Keratinocyte (primary cell): ENCODE data around the gene MYO7B. TPM values are rescaled to one million over a fixed set of nuclear protein-coding genes. Genes with fewer than 3 reads are reported as not detected.

Experiments
- DNase-seq: peaks from one replicate; pipeline ENCODE4 v3.0.0-alpha.2; 2011; ENCODE audit warnings: low read depth, missing footprints, low spot score
- FAIRE-seq: peaks from 2 replicates; lab custom pipeline; 2011; peaks lifted over from hg19 to GRCh38; lab: Jason Lieb, UNC
- H2AFZ ChIP-seq: 2 replicates; pipeline ENCODE4 v1.6.0; 2012; ENCODE audit warnings: low read length, control low read depth, inconsistent platforms; ENCODE audit not compliant: control insufficient read depth
- H3K27ac ChIP-seq: 2 replicates; pipeline ENCODE4 v1.5.1; 2011; ENCODE audit warnings: low read length; ENCODE audit not compliant: control insufficient read depth, insufficient read depth
- H3K27me3 ChIP-seq: 3 replicates; pipeline ENCODE4 v1.6.0; 2011; ENCODE audit warnings: low read length; ENCODE audit not compliant: control insufficient read depth, insufficient read depth; ENCODE audit errors: extremely low read depth
- H3K36me3 ChIP-seq, 2 experiments: 2 replicates in 1 of 2; 3 replicates in 1 of 2; pipeline ENCODE4 v1.5.1; 2011; ENCODE audit warnings: low read length in 2 of 2, mild to moderate bottlenecking in 1 of 2; ENCODE audit not compliant: control insufficient read depth in 2 of 2, insufficient read depth in 2 of 2; ENCODE audit errors: extremely low read depth in 1 of 2
- H3K4me1 ChIP-seq: 3 replicates; pipeline ENCODE4 v1.5.1; 2011; ENCODE audit warnings: low read length; ENCODE audit not compliant: control insufficient read depth, insufficient read depth; ENCODE audit errors: extremely low read depth
- H3K4me2 ChIP-seq: 3 replicates; pipeline ENCODE4 v1.6.0; 2011; ENCODE audit warnings: low read depth, low read length; ENCODE audit not compliant: control insufficient read depth, insufficient read depth; ENCODE audit errors: extremely low read depth
- H3K4me3 ChIP-seq, 3 experiments: fragments of 200-600 bp in 1 of 3; sonication (generic) in 1 of 3; 2 replicates in 2 of 3; 3 replicates in 1 of 3; pipeline ENCODE4 v1.5.1; 2011 to 2016; ENCODE audit warnings: low read length in 3 of 3, mild to moderate bottlenecking in 3 of 3, control low read depth in 2 of 3, inconsistent platforms in 1 of 3, low read depth in 1 of 3, mixed read lengths in 1 of 3, mixed run types in 1 of 3, moderate library complexity in 1 of 3; ENCODE audit not compliant: control insufficient read depth in 2 of 3, insufficient read depth in 2 of 3; ENCODE audit errors: extremely low read depth in 1 of 3
- H3K79me2 ChIP-seq: 2 replicates; pipeline ENCODE4 v1.6.0; 2012; ENCODE audit warnings: low read length; ENCODE audit not compliant: control insufficient read depth, insufficient read depth
- H3K9ac ChIP-seq: 3 replicates; pipeline ENCODE4 v1.6.0; 2011; ENCODE audit warnings: low read length; ENCODE audit not compliant: control insufficient read depth, insufficient read depth; ENCODE audit errors: extremely low read depth
- H3K9me1 ChIP-seq: 3 replicates; pipeline ENCODE4 v1.6.0; 2011; ENCODE audit warnings: low read length; ENCODE audit not compliant: control insufficient read depth, insufficient read depth; ENCODE audit errors: extremely low read depth
- H3K9me3 ChIP-seq: 2 replicates; pipeline ENCODE4 v1.5.1; 2012; ENCODE audit warnings: low read depth, low read length; ENCODE audit not compliant: control insufficient read depth
- H4K20me1 ChIP-seq: 3 replicates; pipeline ENCODE4 v1.6.0; 2011; ENCODE audit warnings: low read length; ENCODE audit not compliant: control insufficient read depth, insufficient read depth; ENCODE audit errors: extremely low read depth
- EZH2 ChIP-seq: IDR thresholded peaks from one replicate; pipeline ENCODE4 v1.6.1; 2012; ENCODE audit warnings: inconsistent platforms, mild to moderate bottlenecking, low read length, moderate library complexity
- dilution Hi-C: fragments of 300-500 bp; cut with MboI; formaldehyde crosslinking; loops from one replicate; pipeline ENCODE4 v1.7.0; 2020; ENCODE audit warnings: low sequenced_read_pairs; ENCODE audit not compliant: extremely low pct_ligation_motif_present
- polyA plus RNA-seq, 5 experiments: library from polyadenylated mRNA; depleted of rRNA in 3 of 5; stranded (reverse) in 3 of 5; stranded (forward) in 1 of 5; unstranded in 1 of 5; fragments of >200 nt; gene quantifications; 1 replicate in 1 of 5; 2 replicates in 3 of 5; 3 replicates in 1 of 5; pipeline versions ENCODE4 v1.2.1 to v1.2.3, GENCODE V29; 2011 to 2012; ENCODE audit warnings: missing spikeins in 2 of 5, low read depth in 1 of 5, low replicate concordance in 1 of 5
- TF ChIP-seq, protein P1 (sequence below), 3 experiments: IDR thresholded peaks in 1 of 3; conservative IDR thresholded peaks in 1 of 3; optimal IDR thresholded peaks in 1 of 3; 2 replicates in 2 of 3; 3 replicates in 1 of 3; pipeline versions ENCODE3 to v1.5.1; 2011; ENCODE audit warnings: low read length in 3 of 3, mild to moderate bottlenecking in 3 of 3, moderate library complexity in 2 of 3, control low read depth in 1 of 3, inconsistent platforms in 1 of 3; ENCODE audit not compliant: insufficient read depth in 2 of 3; ENCODE audit errors: extremely low read depth in 1 of 3

The MYO7B gene
- polyA plus RNA-seq, 1 donor (not counting 4 experiments of a cell fraction or from before 2014, with no cell fraction given): not detected

- peaks cover 5% of the 10 kb centered on the region for H3K4me1 ChIP-seq
- no peaks in the 10 kb centered on the region for H4K20me1 ChIP-seq
- DNase-seq: no peak
- no peaks in the 10 kb centered on the region for H3K9me1 ChIP-seq
- no peak overlapping the region for H3K27ac ChIP-seq
- no peak overlapping the region for H3K9ac ChIP-seq
- dilution Hi-C loops: no loop called here
- H3K4me3 ChIP-seq: no peak overlapping the region
- H2AFZ ChIP-seq: no peak overlapping the region
- TF ChIP-seq EZH2: no peak
- TF ChIP-seq, protein P1, sequence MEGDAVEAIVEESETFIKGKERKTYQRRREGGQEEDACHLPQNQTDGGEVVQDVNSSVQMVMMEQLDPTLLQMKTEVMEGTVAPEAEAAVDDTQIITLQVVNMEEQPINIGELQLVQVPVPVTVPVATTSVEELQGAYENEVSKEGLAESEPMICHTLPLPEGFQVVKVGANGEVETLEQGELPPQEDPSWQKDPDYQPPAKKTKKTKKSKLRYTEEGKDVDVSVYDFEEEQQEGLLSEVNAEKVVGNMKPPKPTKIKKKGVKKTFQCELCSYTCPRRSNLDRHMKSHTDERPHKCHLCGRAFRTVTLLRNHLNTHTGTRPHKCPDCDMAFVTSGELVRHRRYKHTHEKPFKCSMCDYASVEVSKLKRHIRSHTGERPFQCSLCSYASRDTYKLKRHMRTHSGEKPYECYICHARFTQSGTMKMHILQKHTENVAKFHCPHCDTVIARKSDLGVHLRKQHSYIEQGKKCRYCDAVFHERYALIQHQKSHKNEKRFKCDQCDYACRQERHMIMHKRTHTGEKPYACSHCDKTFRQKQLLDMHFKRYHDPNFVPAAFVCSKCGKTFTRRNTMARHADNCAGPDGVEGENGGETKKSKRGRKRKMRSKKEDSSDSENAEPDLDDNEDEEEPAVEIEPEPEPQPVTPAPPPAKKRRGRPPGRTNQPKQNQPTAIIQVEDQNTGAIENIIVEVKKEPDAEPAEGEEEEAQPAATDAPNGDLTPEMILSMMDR (optimal IDR thresholded peaks at IDR 0.05 in 1 of 3, IDR thresholded peaks at IDR 0.05 in 1 of 3, conservative IDR thresholded peaks at IDR 0.05 in 1 of 3; ENCODE audit: extremely low read depth in 1 of 3, insufficient read depth in 2 of 3, low read length in 3 of 3): no peak
- no peaks in the 10 kb centered on the region for H3K36me3 ChIP-seq
- H3K9me3 ChIP-seq: no peaks in the 10 kb centered on the region
- H3K27me3 ChIP-seq: peaks cover 31% of the 10 kb centered on the region
- no peak for FAIRE-seq
- H3K4me2 ChIP-seq: no peak overlapping the region
- H3K79me2 ChIP-seq: no peaks in the 10 kb centered on the region
These were observed 125.7 kb downstream of the MYO7B start for GRCh38 chr2:127661072-127661649.

DNA sequence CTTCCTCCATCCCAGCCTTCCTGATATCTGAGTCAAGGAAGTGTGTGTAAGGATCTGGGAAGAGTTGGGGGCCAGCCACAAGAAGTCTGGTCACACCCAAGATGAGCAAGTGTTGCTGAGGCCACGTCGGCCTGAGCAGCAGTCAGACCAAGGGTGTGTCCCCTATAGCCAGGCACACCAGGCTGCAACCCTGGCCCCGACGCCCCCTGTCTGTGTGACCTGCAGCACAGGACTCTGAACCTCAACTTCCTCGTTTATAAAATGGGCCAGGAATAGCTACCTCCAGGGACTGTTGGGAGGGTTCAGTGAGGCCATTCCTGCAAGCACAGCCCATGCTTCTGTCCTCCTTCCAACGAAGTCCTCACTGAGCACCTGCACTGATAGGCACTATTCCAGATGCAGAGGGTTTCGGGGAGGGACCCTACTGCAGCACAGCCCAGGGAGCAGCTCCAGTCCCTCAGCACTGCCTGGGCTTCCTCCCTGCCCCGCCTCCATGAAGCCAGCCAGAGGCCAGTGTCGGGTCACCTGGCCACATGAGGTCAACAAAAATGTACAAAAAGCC lies 126.5 kb downstream of the MYO7B start:
- no peak for DNase-seq
- Histone ChIP-seq H3K79me2 (no peaks in the 10 kb centered on the region), H3K9me3 (no peaks in the 10 kb centered on the region), H3K27ac (no peak overlapping the region), H4K20me1 (no peaks in the 10 kb centered on the region), H3K27me3 (peaks cover 38% of the 10 kb centered on the region), H2AFZ (no peak overlapping the region), H3K4me1 (peaks cover 5% of the 10 kb centered on the region), H3K4me3 (no peak overlapping the region), H3K36me3 (no peaks in the 10 kb centered on the region), H3K4me2 (no peak overlapping the region), H3K9ac (no peak overlapping the region), H3K9me1 (no peaks in the 10 kb centered on the region)
- dilution Hi-C loops: no loop called here
- TF ChIP-seq EZH2: no peak
- TF ChIP-seq, protein P1 (optimal IDR thresholded peaks at IDR 0.05 in 1 of 3, IDR thresholded peaks at IDR 0.05 in 1 of 3, conservative IDR thresholded peaks at IDR 0.05 in 1 of 3; ENCODE audit: extremely low read depth in 1 of 3, insufficient read depth in 2 of 3, low read length in 3 of 3): no peak
- FAIRE-seq: no peak
